ENCODE data around the gene AGBL1. TPM values are rescaled to one million over a fixed set of nuclear protein-coding genes. Genes with fewer than 3 reads are reported as not detected.

The AGBL1 gene
- polyA plus RNA-seq, 1 donor (not counting 4 experiments of a cell fraction or from before 2014, with no cell fraction given): not detected

- no peak overlapping the region for H2AFZ ChIP-seq (ENCODE audit: control insufficient read depth, low read length)
- TF ChIP-seq EZH2 (IDR thresholded peaks at IDR 0.05; ENCODE audit: low read length) (no peak), CTCF (optimal IDR thresholded peaks at IDR 0.05 in 1 of 3, IDR thresholded peaks at IDR 0.05 in 1 of 3, conservative IDR thresholded peaks at IDR 0.05 in 1 of 3; ENCODE audit: extremely low read depth in 1 of 3, insufficient read depth in 2 of 3, low read length in 3 of 3) (no peak)
Measured at GRCh38 chr15:86383611-86384010, 303.9 kb downstream of the AGBL1 start.

GRCh38 chr15:86384186-86384585 lies 304.5 kb downstream of the AGBL1 start:
- Histone ChIP-seq H3K9me3 (ENCODE audit: control insufficient read depth, low read depth, low read length) (no peaks in the 10 kb centered on the region), H3K4me2 (ENCODE audit: control insufficient read depth, extremely low read depth, insufficient read depth, low read depth, low read length) (no peak overlapping the region), H4K20me1 (ENCODE audit: control insufficient read depth, extremely low read depth, insufficient read depth, low read length) (no peaks in the 10 kb centered on the region), H3K4me1 (ENCODE audit: control insufficient read depth, extremely low read depth, insufficient read depth, low read length) (no peaks in the 10 kb centered on the region), H2AFZ (ENCODE audit: control insufficient read depth, low read length) (no peak overlapping the region), H3K9ac (ENCODE audit: control insufficient read depth, extremely low read depth, insufficient read depth, low read length) (no peak overlapping the region), H3K36me3 (ENCODE audit: control insufficient read depth in 2 of 2, extremely low read depth in 1 of 2, insufficient read depth in 2 of 2, low read length in 2 of 2) (no peaks in the 10 kb centered on the region), H3K27me3 (ENCODE audit: control insufficient read depth, extremely low read depth, insufficient read depth, low read length) (no peaks in the 10 kb centered on the region), H3K79me2 (ENCODE audit: control insufficient read depth, insufficient read depth, low read length) (no peaks in the 10 kb centered on the region), H3K9me1 (ENCODE audit: control insufficient read depth, extremely low read depth, insufficient read depth, low read length) (no peaks in the 10 kb centered on the region), H3K4me3 (ENCODE audit: control insufficient read depth in 2 of 3, extremely low read depth in 1 of 3, insufficient read depth in 2 of 3, low read depth in 1 of 3, low read length in 3 of 3) (no peak overlapping the region), H3K27ac (ENCODE audit: control insufficient read depth, insufficient read depth, low read length) (no peak overlapping the region)
- dilution Hi-C loops (cut with MboI; ENCODE audit: extremely low pct_ligation_motif_present, low sequenced_read_pairs): no loop called here
- no peak for DNase-seq (ENCODE audit: low read depth, low spot score)
- FAIRE-seq: no peak
- TF ChIP-seq CTCF (optimal IDR thresholded peaks at IDR 0.05 in 1 of 3, IDR thresholded peaks at IDR 0.05 in 1 of 3, conservative IDR thresholded peaks at IDR 0.05 in 1 of 3; ENCODE audit: extremely low read depth in 1 of 3, insufficient read depth in 2 of 3, low read length in 3 of 3): no peak
- no peak for TF ChIP-seq EZH2 (IDR thresholded peaks at IDR 0.05; ENCODE audit: low read length)

More at GRCh38 chr15:86383611-86384010, 303.9 kb downstream of the AGBL1 start:
- no peaks in the 10 kb centered on the region for H3K9me1 ChIP-seq (ENCODE audit: control insufficient read depth, extremely low read depth, insufficient read depth, low read length)
- H3K4me2 ChIP-seq (ENCODE audit: control insufficient read depth, extremely low read depth, insufficient read depth, low read depth, low read length): no peak overlapping the region
- no peaks in the 10 kb centered on the region for H3K27me3 ChIP-seq (ENCODE audit: control insufficient read depth, extremely low read depth, insufficient read depth, low read length)
- no peaks in the 10 kb centered on the region for H3K4me1 ChIP-seq (ENCODE audit: control insufficient read depth, extremely low read depth, insufficient read depth, low read length)
- H3K4me3 ChIP-seq (ENCODE audit: control insufficient read depth in 2 of 3, extremely low read depth in 1 of 3, insufficient read depth in 2 of 3, low read depth in 1 of 3, low read length in 3 of 3): no peak overlapping the region
- H4K20me1 ChIP-seq (ENCODE audit: control insufficient read depth, extremely low read depth, insufficient read depth, low read length): no peaks in the 10 kb centered on the region
- no peak overlapping the region for H3K27ac ChIP-seq (ENCODE audit: control insufficient read depth, insufficient read depth, low read length)
- H3K9me3 ChIP-seq (ENCODE audit: control insufficient read depth, low read depth, low read length): no peaks in the 10 kb centered on the region
- H3K36me3 ChIP-seq (ENCODE audit: control insufficient read depth in 2 of 2, extremely low read depth in 1 of 2, insufficient read depth in 2 of 2, low read length in 2 of 2): no peaks in the 10 kb centered on the region
- no peak for DNase-seq (ENCODE audit: low read depth, low spot score)
- dilution Hi-C loops (cut with MboI; ENCODE audit: extremely low pct_ligation_motif_present, low sequenced_read_pairs): no loop called here
- no peaks in the 10 kb centered on the region for H3K79me2 ChIP-seq (ENCODE audit: control insufficient read depth, insufficient read depth, low read length)
- no peak for FAIRE-seq
- no peak overlapping the region for H3K9ac ChIP-seq (ENCODE audit: control insufficient read depth, extremely low read depth, insufficient read depth, low read length)
